DMS153 (cell line): Measurements from ENCODE around the gene C17orf78.
"Not testable (repeated sequence)": the region's sequence is repeated elsewhere in the genome, so short reads cannot be mapped to it uniquely, and the experiment has no call there.

ENCODE experiments used
- DNase-seq: peaks from one replicate; lab custom pipeline; 2025; lab: John Stamatoyannopoulos, UW

Gene C17orf78

GRCh38 chr17:37375706-37376105 lies at the start of gene C17orf78:
C17orf78 (plus strand) TSS chr17:37375985; CDS start chr17:37376093, 108 bp downstream.
- DNase-seq = no peak

- no peak for DNase-seq
Observed at GRCh38 chr17:37327341-37328090, 48.3 kb upstream of the C17orf78 start.

- no peak for DNase-seq
Observed at GRCh38 chr17:37338847-37339246, 36.9 kb upstream of the C17orf78 start.

- no peak for DNase-seq
Observed at GRCh38 chr17:37339321-37339720, 36.5 kb upstream of the C17orf78 start.

- DNase-seq = no peak
Observed at GRCh38 chr17:37340804-37341203, 35.0 kb upstream of the C17orf78 start.

GRCh38 chr17:37342589-37342988 lies 33.2 kb upstream of the C17orf78 start:
- no peak for DNase-seq

GRCh38 chr17:37344519-37344918 lies 31.3 kb upstream of the C17orf78 start:
- no peak for DNase-seq

- DNase-seq = not testable (repeated sequence)
Observed at GRCh38 chr17:37346863-37347402, 28.9 kb upstream of the C17orf78 start.

- DNase-seq = not testable (repeated sequence)
Observed at GRCh38 chr17:37356796-37357569, 18.8 kb upstream of the C17orf78 start.

- DNase-seq = peak; percentile 19
Observed at GRCh38 chr17:37358098-37358829, 17.5 kb upstream of the C17orf78 start.

- peak; percentile 90 for DNase-seq
Observed at GRCh38 chr17:37358830-37359681, 16.7 kb upstream of the C17orf78 start.

- no peak for DNase-seq
Observed at GRCh38 chr17:37359682-37360188, 16.1 kb upstream of the C17orf78 start.

- no peak for DNase-seq
Observed at GRCh38 chr17:37360632-37361031, 15.2 kb upstream of the C17orf78 start.

GRCh38 chr17:37361543-37361942 lies 14.2 kb upstream of the C17orf78 start:
- no peak for DNase-seq

- no peak for DNase-seq
Observed at GRCh38 chr17:37365589-37365988, 10.2 kb upstream of the C17orf78 start.

- DNase-seq = no peak
Observed at GRCh38 chr17:37368577-37368976, 7.2 kb upstream of the C17orf78 start.

- DNase-seq = peak; percentile 78
Observed at GRCh38 chr17:37373530-37374159, 2.1 kb upstream of the C17orf78 start.

GRCh38 chr17:37382056-37382455 lies 6.3 kb downstream of the C17orf78 start:
- no peak for DNase-seq

GRCh38 chr17:37384560-37385149 lies 8.9 kb downstream of the C17orf78 start:
- no peak for DNase-seq

- no peak for DNase-seq
Observed at GRCh38 chr17:37385474-37385990, 9.7 kb downstream of the C17orf78 start.
